B cell (primary cell): ENCODE measurements around the gene OR51A2.

Source experiments
- CTCF ChIP-seq: fragments of 200-600 bp; IDR thresholded peaks from one replicate; pipeline ENCODE4 v1.8.0; 2022; ENCODE audit warnings: antibody characterized with exemption, mild to moderate bottlenecking
- EZH2 ChIP-seq: IDR thresholded peaks from 2 replicates; pipeline ENCODE4 v1.6.1; 2012; ENCODE audit warnings: borderline replicate concordance, low read depth, mild to moderate bottlenecking, moderate library complexity, low read length; ENCODE audit not compliant: insufficient read depth, poor library complexity, severe bottlenecking

- TF ChIP-seq CTCF (no peak), EZH2 (no peak)
Measured at GRCh38 chr11:4919250-4919649, 36.3 kb downstream of the OR51A2 start, which contains the start of gene OR51G2.
